A673 (cell line): ENCODE measurements around the gene ERBB2.

Source experiments
- CTCF ChIP-seq: fragments of 300-800, 200-600 bp; sonication (generic); conservative IDR thresholded peaks from 2 replicates; pipeline ENCODE4 v1.5.1; 2017; ENCODE audit warnings: low read depth, mild to moderate bottlenecking, antibody characterized with exemption, low read length, moderate library complexity, mixed read lengths
- EZH2 ChIP-seq: fragments of 200-600 bp; sonication (generic); IDR thresholded peaks from 2 replicates; pipeline ENCODE4 v1.6.1; 2017; ENCODE audit warnings: borderline replicate concordance, low read depth, mild to moderate bottlenecking, mixed read lengths, antibody characterized with exemption, low read length; ENCODE audit not compliant: poor library complexity, severe bottlenecking

DNA sequence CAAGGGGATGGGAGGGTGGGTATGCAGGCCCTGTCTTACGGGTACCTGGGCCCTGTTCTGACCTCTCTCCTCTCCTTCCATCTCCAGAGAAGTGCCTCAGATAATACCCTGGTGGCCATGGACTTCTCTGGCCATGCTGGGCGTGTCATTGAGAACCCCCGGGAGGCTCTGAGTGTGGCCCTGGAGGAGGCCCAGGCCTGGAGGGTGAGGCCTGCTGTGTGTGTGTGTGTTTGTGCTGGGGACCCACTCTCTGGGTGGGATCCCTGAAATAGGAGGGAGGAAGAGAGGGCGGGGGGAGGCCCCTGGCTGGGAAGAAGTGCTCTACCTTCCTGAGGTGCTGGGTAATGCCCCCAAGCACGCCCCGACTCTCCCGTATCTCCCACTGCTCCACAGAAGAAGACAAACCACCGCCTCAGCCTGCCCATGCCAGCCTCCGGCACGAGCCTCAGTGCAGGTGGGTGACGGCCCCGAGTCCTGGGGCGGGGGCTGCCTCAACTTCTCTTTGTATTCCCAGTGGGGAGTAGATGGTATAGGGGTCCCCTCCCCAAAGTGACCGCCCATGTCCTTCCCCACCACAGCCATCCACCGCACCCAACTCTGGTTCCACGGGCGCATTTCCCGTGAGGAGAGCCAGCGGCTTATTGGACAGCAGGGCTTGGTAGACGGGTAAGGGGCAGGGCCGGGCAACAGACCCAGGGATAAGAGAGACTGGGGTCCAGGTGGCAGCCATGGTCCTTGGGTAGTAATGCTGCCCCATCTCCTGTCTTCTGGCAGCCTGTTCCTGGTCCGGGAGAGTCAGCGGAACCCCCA, 45.7 kb downstream of the ERBB2 start:
- TF ChIP-seq EZH2 (no peak), CTCF (no peak)
